Loucy (cell line): ENCODE measurements around the gene RHBG.

Source experiments
- CTCF ChIP-seq: fragments of 200-600 bp; sonication (generic); conservative IDR thresholded peaks from 2 replicates; pipeline ENCODE4 v1.5.1; 2014; ENCODE audit warnings: mild to moderate bottlenecking, antibody characterized with exemption, low read length
- EZH2phosphoT487 ChIP-seq: fragments of 200-600 bp; IDR thresholded peaks from 2 replicates; pipeline ENCODE4 v1.6.1; 2018; ENCODE audit warnings: antibody characterized with exemption, mild to moderate bottlenecking, moderate library complexity, borderline replicate concordance

- no peak for TF ChIP-seq CTCF
- TF ChIP-seq EZH2phosphoT487: no peak
Observed at GRCh38 chr1:156389311-156389710, 20.3 kb downstream of the RHBG start.
